Measurements from ENCODE around the gene UBE3D.
A peak's percentile ranks its signal among the peaks of the same experiment; 100 is the strongest.
"Not testable (repeated sequence)": the region's sequence is repeated elsewhere in the genome, so short reads cannot be mapped to it uniquely, and the experiment has no call there.

Gene UBE3D

GRCh38 chr6:82914511-82914910 lies 151.1 kb downstream of the UBE3D start:
- no peak for DNase-seq (ENCODE audit: low read depth)

- no peak for DNase-seq (ENCODE audit: low read depth)
These were observed 154.8 kb downstream of the UBE3D start for GRCh38 chr6:82910820-82911219.

GRCh38 chr6:82910395-82910794 lies 155.2 kb downstream of the UBE3D start:
- no peak for DNase-seq (ENCODE audit: low read depth)

- peak; percentile 31 for DNase-seq (ENCODE audit: low read depth)
These were observed 156.1 kb downstream of the UBE3D start for GRCh38 chr6:82909551-82909950.

GRCh38 chr6:82908661-82909060 lies 157.0 kb downstream of the UBE3D start:
- DNase-seq (ENCODE audit: low read depth), result no peak

- peak; percentile 40 for DNase-seq (ENCODE audit: low read depth)
These were observed 158.7 kb downstream of the UBE3D start for GRCh38 chr6:82906951-82907350.

- no peak for DNase-seq (ENCODE audit: low read depth)
These were observed 159.2 kb downstream of the UBE3D start for GRCh38 chr6:82906489-82906888.

- no peak for DNase-seq (ENCODE audit: low read depth)
These were observed 160.8 kb downstream of the UBE3D start for GRCh38 chr6:82904860-82905259.

GRCh38 chr6:82904257-82904656 lies 161.4 kb downstream of the UBE3D start:
- DNase-seq (ENCODE audit: low read depth), result no peak

- DNase-seq (ENCODE audit: low read depth), result no peak
These were observed 163.4 kb downstream of the UBE3D start for GRCh38 chr6:82902290-82902689.

- no peak for DNase-seq (ENCODE audit: low read depth)
These were observed 170.9 kb downstream of the UBE3D start for GRCh38 chr6:82894653-82895259.

- DNase-seq (ENCODE audit: low read depth), result no peak
These were observed 171.6 kb downstream of the UBE3D start for GRCh38 chr6:82893889-82894652.

- DNase-seq (ENCODE audit: low read depth), result not testable (repeated sequence)
These were observed 174.1 kb downstream of the UBE3D start for GRCh38 chr6:82891503-82891902.

GRCh38 chr6:82891076-82891475 lies 174.6 kb downstream of the UBE3D start:
- no peak for DNase-seq (ENCODE audit: low read depth)

GRCh38 chr6:82890240-82890639 lies 175.4 kb downstream of the UBE3D start:
- DNase-seq (ENCODE audit: low read depth), result no peak

- no peak for DNase-seq (ENCODE audit: low read depth)
These were observed 176.5 kb downstream of the UBE3D start for GRCh38 chr6:82889143-82889542.

GRCh38 chr6:82882363-82883023 lies 183.1 kb downstream of the UBE3D start:
- DNase-seq (ENCODE audit: low read depth), result no peak

GRCh38 chr6:82881519-82881918 lies 184.1 kb downstream of the UBE3D start:
- no peak for DNase-seq (ENCODE audit: low read depth)

- DNase-seq (ENCODE audit: low read depth), result no peak
These were observed 186.8 kb downstream of the UBE3D start for GRCh38 chr6:82878812-82879211.

GRCh38 chr6:82877213-82878195 lies 188.1 kb downstream of the UBE3D start:
- DNase-seq (ENCODE audit: low read depth), result no peak

GRCh38 chr6:82875573-82876185 lies 190.0 kb downstream of the UBE3D start:
- DNase-seq (ENCODE audit: low read depth), result peak; percentile 41

GRCh38 chr6:82874867-82875266 lies 190.8 kb downstream of the UBE3D start:
- DNase-seq (ENCODE audit: low read depth), result no peak
